GM12874 (cell line): ENCODE data around the gene SCGB3A1.

Experiments
- TF ChIP-seq, protein P1 (sequence below): IDR thresholded peaks from 2 replicates; pipeline ENCODE4 v1.5.1; 2011; ENCODE audit warnings: low read depth, mild to moderate bottlenecking, control low read depth, low read length, moderate library complexity; ENCODE audit not compliant: insufficient read depth

The SCGB3A1 gene

GRCh38 chr5:180568914-180569313, 22.4 kb downstream of the SCGB3A1 start:
- TF ChIP-seq, protein P1, sequence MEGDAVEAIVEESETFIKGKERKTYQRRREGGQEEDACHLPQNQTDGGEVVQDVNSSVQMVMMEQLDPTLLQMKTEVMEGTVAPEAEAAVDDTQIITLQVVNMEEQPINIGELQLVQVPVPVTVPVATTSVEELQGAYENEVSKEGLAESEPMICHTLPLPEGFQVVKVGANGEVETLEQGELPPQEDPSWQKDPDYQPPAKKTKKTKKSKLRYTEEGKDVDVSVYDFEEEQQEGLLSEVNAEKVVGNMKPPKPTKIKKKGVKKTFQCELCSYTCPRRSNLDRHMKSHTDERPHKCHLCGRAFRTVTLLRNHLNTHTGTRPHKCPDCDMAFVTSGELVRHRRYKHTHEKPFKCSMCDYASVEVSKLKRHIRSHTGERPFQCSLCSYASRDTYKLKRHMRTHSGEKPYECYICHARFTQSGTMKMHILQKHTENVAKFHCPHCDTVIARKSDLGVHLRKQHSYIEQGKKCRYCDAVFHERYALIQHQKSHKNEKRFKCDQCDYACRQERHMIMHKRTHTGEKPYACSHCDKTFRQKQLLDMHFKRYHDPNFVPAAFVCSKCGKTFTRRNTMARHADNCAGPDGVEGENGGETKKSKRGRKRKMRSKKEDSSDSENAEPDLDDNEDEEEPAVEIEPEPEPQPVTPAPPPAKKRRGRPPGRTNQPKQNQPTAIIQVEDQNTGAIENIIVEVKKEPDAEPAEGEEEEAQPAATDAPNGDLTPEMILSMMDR = no peak

- TF ChIP-seq, protein P1 = no peak
Observed at GRCh38 chr5:180563994-180564393, 27.3 kb downstream of the SCGB3A1 start.

DNA sequence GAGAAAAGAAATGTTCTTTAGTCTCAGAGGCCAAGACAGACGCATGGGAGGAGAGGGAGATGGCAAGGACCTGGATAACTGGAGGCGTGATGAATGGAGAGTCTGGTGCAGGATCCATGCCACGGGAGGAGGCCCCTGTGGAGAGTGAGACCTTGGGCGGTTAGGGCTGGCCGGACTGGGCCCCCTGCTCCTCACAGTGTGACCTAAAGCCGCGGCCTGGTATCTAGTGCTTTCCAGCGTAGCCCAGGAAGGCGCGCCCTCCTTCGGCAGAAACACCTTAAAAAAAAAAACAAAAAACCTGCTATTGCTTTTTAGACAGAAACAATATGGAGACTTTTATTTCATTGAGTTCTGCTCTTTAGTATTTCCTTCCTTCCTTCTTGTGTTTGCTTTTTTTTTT, 33.1 kb downstream of the SCGB3A1 start:
- TF ChIP-seq, protein P1 = no peak

- TF ChIP-seq, protein P1 = no peak
Observed at GRCh38 chr5:180557217-180557809, 34.0 kb downstream of the SCGB3A1 start.

- TF ChIP-seq, protein P1 = no peak
Observed at GRCh38 chr5:180555168-180555921, 36.0 kb downstream of the SCGB3A1 start.

- TF ChIP-seq, protein P1 = no peak
Observed at GRCh38 chr5:180553530-180553929, 37.8 kb downstream of the SCGB3A1 start.

DNA sequence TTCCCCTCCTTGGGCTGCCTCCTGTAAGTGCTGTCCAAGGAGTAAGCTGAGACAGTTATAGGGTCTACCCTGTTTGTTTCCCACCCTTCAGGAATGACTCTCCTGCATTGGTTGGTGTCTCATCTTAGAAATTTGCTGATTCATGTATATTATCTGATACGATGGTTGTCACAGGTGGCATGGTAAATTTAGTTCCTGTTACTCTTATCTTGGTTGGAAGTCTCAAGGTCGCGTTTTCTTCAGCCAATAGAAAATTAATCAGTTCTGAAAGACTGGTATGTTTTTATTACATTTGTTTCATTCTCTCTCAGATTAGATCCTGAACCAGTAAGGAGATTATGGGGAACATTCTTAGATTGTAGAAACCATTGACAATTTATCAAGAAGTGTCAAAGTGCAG, 42.7 kb downstream of the SCGB3A1 start:
- TF ChIP-seq, protein P1 = no peak
